ENCODE measurements around the gene RREB1. TPM values are rescaled to one million over a fixed set of nuclear protein-coding genes. Genes with fewer than 3 reads are reported as not detected.

RREB1 gene
- total RNA-seq, 1 donor from 2014 or later = 13.2 TPM

GRCh38 chr6:7295916-7296315, 188.2 kb downstream of the RREB1 start:
- no peak for DNase-seq (ENCODE audit: low spot score)

GRCh38 chr6:7296602-7297001, 188.8 kb downstream of the RREB1 start:
- DNase-seq (ENCODE audit: low spot score) = no peak

GRCh38 chr6:7298113-7298512, 190.4 kb downstream of the RREB1 start:
- no peak for DNase-seq (ENCODE audit: low spot score)

DNA sequence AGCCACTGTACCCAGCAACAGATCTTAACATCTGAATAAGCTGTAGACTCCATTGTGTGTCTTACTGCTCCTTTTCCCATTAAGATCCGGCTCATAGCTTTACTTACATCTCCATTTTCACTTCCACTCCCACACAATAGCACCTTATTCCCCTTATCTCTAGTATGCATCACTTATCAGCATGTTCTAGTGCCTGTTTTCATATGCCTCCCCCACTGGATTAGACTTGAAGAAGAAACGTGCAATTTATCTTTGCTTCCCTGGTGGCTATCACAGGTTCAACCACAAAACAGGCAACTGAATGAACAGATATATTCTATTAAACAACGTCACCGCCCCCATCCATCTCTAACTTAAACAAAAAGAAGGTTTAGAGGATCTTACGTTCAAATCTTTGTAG, 193.2 kb downstream of the RREB1 start:
- DNase-seq (ENCODE audit: low spot score) = no peak

Other genes with a start within 250 kb of the RREB1 start
- gene SSR1, start 205.2 kb downstream of the RREB1 start, total RNA-seq (ENCODE audit: insufficient read depth, low replicate concordance) = 62.4 TPM